ENCODE results near the gene SCAF1.

GRCh38 chr19:49616532-49616931, 25.5 kb upstream of the SCAF1 start:
- TF ChIP-seq CTCF (IDR thresholded peaks at IDR 0.05): no peak
- TF ChIP-seq EZH2 (IDR thresholded peaks at IDR 0.05; ENCODE audit: borderline replicate concordance, insufficient read depth, low read depth, low read length, poor library complexity, severe bottlenecking): no peak
